HL-60 (cell line): ENCODE results near the gene RAD23A.

Source experiments
- GABPA ChIP-seq: IDR thresholded peaks from 2 replicates; pipeline ENCODE4 v1.6.1; 2012; ENCODE audit warnings: low read depth
- POLR2AphosphoS5 ChIP-seq: IDR thresholded peaks from 2 replicates; pipeline ENCODE4 v1.6.1; 2012; ENCODE audit warnings: low read depth
- REST ChIP-seq: IDR thresholded peaks from 2 replicates; pipeline ENCODE4 v1.6.1; 2012; ENCODE audit warnings: low read depth; ENCODE audit not compliant: insufficient replicate concordance
- SPI1 ChIP-seq: IDR thresholded peaks from 2 replicates; pipeline ENCODE4 v1.6.1; 2012; ENCODE audit warnings: low read depth, mild to moderate bottlenecking, borderline replicate concordance
- TF ChIP-seq, protein P1 (sequence below): IDR thresholded peaks from one replicate; pipeline ENCODE4 v1.5.1; 2011; ENCODE audit warnings: low read length, control low read depth, inconsistent platforms; ENCODE audit not compliant: insufficient read depth

- TF ChIP-seq POLR2AphosphoS5 (peak; percentile 90), REST (peak; percentile 72), GABPA (no peak), SPI1 (no peak)
- TF ChIP-seq, protein P1, sequence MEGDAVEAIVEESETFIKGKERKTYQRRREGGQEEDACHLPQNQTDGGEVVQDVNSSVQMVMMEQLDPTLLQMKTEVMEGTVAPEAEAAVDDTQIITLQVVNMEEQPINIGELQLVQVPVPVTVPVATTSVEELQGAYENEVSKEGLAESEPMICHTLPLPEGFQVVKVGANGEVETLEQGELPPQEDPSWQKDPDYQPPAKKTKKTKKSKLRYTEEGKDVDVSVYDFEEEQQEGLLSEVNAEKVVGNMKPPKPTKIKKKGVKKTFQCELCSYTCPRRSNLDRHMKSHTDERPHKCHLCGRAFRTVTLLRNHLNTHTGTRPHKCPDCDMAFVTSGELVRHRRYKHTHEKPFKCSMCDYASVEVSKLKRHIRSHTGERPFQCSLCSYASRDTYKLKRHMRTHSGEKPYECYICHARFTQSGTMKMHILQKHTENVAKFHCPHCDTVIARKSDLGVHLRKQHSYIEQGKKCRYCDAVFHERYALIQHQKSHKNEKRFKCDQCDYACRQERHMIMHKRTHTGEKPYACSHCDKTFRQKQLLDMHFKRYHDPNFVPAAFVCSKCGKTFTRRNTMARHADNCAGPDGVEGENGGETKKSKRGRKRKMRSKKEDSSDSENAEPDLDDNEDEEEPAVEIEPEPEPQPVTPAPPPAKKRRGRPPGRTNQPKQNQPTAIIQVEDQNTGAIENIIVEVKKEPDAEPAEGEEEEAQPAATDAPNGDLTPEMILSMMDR = no peak
Measured at GRCh38 chr19:12956446-12957388, 11.1 kb downstream of the RAD23A start, which contains the start of gene GADD45GIP1.
